Astrocyte of the cerebellum (primary cell): ENCODE measurements around the gene TMTC2.
A peak's percentile ranks its signal among the peaks of the same experiment; 100 is the strongest.

Experiments
- DNase-seq: peaks from one replicate; pipeline ENCODE4 v3.0.0-alpha.2; 2011; ENCODE audit warnings: low read depth
- H3K4me3 ChIP-seq: 2 replicates; pipeline ENCODE4 v1.5.1; 2011; ENCODE audit warnings: mild to moderate bottlenecking, low read depth, low read length, moderate library complexity
- in situ Hi-C: cut with HindIII; loops from 2 replicates; pipeline ENCODE4 v1.10.0; 2017; ENCODE audit warnings: low sequenced_read_pairs
- TF ChIP-seq, protein P1 (sequence below): IDR thresholded peaks from 2 replicates; pipeline ENCODE4 v1.5.1; 2012; ENCODE audit warnings: low read length, low read depth, moderate library complexity, mild to moderate bottlenecking; ENCODE audit errors: missing control alignments

The TMTC2 gene

DNA sequence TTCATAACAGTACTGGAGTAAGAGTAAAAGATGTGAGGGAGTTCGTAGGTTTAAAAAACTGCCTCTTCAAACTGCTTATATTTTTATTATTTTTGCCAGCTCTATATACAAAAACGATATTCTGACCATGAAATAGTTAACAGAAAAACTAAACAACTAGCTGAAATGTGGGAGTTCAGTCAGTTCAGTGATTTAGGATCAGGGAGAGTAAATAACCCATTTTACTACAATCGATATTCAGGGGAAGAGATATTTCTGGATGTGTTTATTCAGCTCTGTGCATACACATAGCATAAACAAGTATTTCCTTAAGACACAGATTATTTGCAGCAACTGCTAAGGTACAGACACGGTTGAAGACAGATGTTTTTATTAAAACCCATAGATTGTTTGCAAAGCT, 470.9 kb downstream of the TMTC2 start:
- TF ChIP-seq, protein P1, sequence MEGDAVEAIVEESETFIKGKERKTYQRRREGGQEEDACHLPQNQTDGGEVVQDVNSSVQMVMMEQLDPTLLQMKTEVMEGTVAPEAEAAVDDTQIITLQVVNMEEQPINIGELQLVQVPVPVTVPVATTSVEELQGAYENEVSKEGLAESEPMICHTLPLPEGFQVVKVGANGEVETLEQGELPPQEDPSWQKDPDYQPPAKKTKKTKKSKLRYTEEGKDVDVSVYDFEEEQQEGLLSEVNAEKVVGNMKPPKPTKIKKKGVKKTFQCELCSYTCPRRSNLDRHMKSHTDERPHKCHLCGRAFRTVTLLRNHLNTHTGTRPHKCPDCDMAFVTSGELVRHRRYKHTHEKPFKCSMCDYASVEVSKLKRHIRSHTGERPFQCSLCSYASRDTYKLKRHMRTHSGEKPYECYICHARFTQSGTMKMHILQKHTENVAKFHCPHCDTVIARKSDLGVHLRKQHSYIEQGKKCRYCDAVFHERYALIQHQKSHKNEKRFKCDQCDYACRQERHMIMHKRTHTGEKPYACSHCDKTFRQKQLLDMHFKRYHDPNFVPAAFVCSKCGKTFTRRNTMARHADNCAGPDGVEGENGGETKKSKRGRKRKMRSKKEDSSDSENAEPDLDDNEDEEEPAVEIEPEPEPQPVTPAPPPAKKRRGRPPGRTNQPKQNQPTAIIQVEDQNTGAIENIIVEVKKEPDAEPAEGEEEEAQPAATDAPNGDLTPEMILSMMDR: no peak
- DNase-seq: no peak
- in situ Hi-C loops: no loop called here
- H3K4me3 ChIP-seq: no peak overlapping the region

DNA sequence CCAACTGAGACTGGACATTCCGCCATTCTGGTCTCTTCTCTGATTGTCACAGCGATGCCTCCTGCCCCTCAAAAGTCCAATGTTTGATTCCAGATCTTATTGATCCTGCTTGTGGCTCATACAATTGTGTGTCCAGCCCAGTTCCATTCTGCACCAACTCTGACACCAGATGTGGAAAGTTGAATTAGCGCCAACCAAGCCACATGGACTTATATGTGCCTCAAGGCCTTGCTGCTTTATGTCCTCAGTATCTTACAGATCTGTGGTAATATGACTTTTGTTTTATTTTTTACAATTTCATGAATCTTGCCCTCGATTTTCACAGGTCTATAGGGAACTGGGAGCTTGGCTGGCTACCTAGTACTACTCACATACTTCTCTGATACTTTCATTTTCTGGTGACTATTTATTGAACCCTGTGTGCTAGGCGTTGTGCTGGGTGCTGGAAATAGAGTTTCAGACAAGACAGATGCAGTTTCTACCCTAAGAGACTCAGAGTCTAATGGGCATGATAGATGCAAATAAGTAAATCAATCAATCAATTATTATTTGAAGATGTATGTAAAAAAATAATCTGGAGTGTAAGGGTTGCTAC, 472.0 kb downstream of the TMTC2 start:
- in situ Hi-C loops: no loop called here
- DNase-seq: no peak
- TF ChIP-seq, protein P1: no peak
- H3K4me3 ChIP-seq: no peak overlapping the region

DNA sequence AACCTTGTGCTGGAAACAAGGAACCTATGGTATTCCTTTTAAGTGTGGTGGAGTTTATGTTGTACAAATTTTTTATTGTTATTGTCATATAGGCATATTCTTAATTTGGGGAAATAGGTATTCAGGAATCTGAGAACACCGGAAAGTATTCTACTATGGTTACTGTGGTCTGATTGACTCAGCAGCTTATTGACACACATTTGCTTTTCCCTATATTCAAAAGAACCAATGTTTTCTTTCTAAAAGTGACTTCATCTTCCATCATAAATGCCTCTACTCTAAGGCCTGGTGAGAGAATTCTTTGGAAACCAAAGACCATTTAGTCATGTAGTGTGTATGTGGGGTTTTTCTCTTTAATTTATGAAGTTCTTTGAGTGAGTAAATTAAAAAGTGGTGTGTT, 474.8 kb downstream of the TMTC2 start:
- peak; percentile 49 for DNase-seq
- in situ Hi-C loops: no loop called here
- no peak overlapping the region for H3K4me3 ChIP-seq
- TF ChIP-seq, protein P1: no peak

DNA sequence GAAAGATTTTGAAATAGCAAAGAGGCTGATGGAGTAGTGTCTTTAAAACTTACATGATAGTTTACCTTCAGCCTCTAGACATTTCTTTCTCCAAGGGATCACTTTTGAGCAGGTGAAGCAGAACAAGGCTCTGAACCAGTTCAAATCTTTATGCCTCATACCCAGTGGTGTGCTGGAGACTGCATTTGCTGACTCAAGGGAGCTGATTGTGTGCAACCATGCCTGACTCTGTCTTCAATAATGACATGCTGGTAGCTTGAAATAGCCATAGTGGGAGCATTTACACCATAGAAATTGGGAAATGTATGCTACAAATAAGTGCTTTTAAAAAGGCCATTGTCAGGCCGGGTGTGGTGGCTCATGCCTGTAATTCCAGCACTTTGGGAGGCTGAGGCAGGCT, 482.0 kb downstream of the TMTC2 start:
- in situ Hi-C loops: no loop called here
- H3K4me3 ChIP-seq: no peak overlapping the region
- TF ChIP-seq, protein P1: no peak
- DNase-seq: no peak

DNA sequence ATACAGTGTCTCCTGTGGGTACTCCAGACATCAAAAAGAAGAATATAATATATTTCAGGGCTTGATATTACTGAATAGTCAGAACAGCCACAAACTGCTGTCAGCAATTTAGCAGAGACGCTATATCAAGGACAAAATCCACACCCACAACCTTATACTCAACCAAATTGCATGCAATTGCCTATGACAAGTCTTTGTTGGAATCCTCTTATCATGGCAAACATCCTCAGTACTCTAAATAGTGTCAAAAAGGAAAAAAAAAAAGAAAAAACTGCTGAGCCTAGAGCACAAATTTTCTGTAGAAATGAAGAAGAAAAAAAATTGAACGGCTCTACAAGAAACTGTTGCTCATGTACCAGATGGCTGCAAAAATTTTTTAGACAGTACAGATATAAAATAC, 485.7 kb downstream of the TMTC2 start:
- in situ Hi-C loops: no loop called here
- H3K4me3 ChIP-seq: no peak overlapping the region
- TF ChIP-seq, protein P1: no peak
- no peak for DNase-seq

DNA sequence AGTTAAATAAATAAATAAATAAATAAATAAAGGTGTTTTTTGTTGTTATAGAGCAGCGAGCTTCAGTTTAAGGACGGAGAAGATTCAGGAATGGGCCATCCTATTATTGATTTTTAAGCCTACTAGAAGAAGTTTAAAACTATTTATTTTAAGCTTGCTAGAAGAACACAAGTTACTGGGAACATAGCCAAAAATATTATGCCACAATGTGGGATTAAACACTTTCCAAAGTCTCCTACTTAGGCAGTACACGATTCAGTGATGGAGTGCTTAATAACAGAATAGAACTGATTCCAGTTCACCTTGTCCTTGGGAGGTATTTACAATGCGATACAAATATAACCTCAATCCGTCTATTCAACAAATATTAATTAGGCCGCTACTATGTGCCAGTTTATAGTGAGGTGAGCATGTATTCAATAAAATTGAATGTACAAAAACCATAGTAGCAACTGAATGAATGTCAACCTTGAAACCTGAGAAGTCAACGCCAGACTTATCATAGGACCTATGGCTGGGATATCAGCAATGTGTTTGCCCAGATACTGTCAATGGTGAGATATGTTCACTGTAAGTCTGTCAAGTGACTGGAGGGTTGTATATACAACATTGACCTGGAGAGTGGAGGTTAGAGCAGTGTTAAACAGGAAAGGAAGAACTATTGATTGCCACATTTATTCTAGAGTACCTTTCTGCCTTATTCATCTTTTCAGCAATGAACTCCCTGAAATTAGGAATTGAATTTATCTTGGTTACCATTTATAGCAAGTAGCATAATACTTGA, 486.4 kb downstream of the TMTC2 start:
- no peak for DNase-seq
- TF ChIP-seq, protein P1: no peak
- no peak overlapping the region for H3K4me3 ChIP-seq
- in situ Hi-C loops: no loop called here
